Glutamatergic neuron (in vitro differentiated cells): Measurements from ENCODE around the gene PRKCA. TPM values are rescaled to one million over a fixed set of nuclear protein-coding genes. Genes with fewer than 3 reads are reported as not detected.

Experiments
- DNase-seq: peaks from one replicate; pipeline ENCODE4 v3.0.0; 2022
- H3K27ac Mint-ChIP-seq: one replicate; pipeline ENCODE4 v1.8.0; 2020; ENCODE audit warnings: mild to moderate bottlenecking, mixed read lengths, inconsistent platforms; ENCODE audit not compliant: unreplicated experiment
- H3K27me3 Mint-ChIP-seq: one replicate; pipeline ENCODE4 v1.8.0; 2020; ENCODE audit warnings: mild to moderate bottlenecking, moderate library complexity, mixed read lengths, inconsistent platforms; ENCODE audit not compliant: unreplicated experiment
- H3K36me3 Mint-ChIP-seq: one replicate; pipeline ENCODE4 v1.8.0; 2020; ENCODE audit warnings: mild to moderate bottlenecking, mixed read lengths, inconsistent platforms; ENCODE audit not compliant: unreplicated experiment
- H3K4me1 Mint-ChIP-seq: one replicate; pipeline ENCODE4 v1.8.0; 2020; ENCODE audit warnings: mild to moderate bottlenecking, low read depth, mixed read lengths, inconsistent platforms; ENCODE audit not compliant: unreplicated experiment
- H3K4me3 Mint-ChIP-seq: one replicate; pipeline ENCODE4 v1.8.0; 2020; ENCODE audit warnings: mild to moderate bottlenecking, mixed read lengths, inconsistent platforms; ENCODE audit not compliant: unreplicated experiment
- H3K9me3 Mint-ChIP-seq: one replicate; pipeline ENCODE4 v1.8.0; 2020; ENCODE audit warnings: mild to moderate bottlenecking, moderate library complexity, mixed read lengths, inconsistent platforms; ENCODE audit not compliant: unreplicated experiment
- CTCF ChIP-seq: fragments of 200-600 bp; sonication (generic); IDR thresholded peaks from one replicate; pipeline ENCODE4 v1.5.0; 2021; ENCODE audit not compliant: partially characterized antibody, unreplicated experiment
- total RNA-seq: library from RNA; stranded (reverse); fragmentation: NEBNext Ultra II Directional; extraction: Animal tissue kit (Norgen Biotek cat#: 25700); gene quantifications from one replicate; pipeline ENCODE4 v1.2.1, GENCODE V29; 2021; ENCODE audit not compliant: unreplicated experiment

PRKCA gene
- total RNA-seq, 1 donor from 2014 or later = 2.2 TPM

- Mint-ChIP-seq H3K4me1 (no peaks in the 10 kb centered on the region), H3K36me3 (no peaks in the 10 kb centered on the region), H3K27me3 (peaks cover 3% of the 10 kb centered on the region), H3K9me3 (no peaks in the 10 kb centered on the region), H3K4me3 (no peak overlapping the region), H3K27ac (no peak overlapping the region)
- no peak for TF ChIP-seq CTCF
- DNase-seq = no peak
Measured at GRCh38 chr17:66654764-66655163, 352.4 kb downstream of the PRKCA start.

GRCh38 chr17:66655461-66655860, 353.0 kb downstream of the PRKCA start:
- DNase-seq = no peak
- H3K4me3 Mint-ChIP-seq = no peak overlapping the region
- no peaks in the 10 kb centered on the region for H3K9me3 Mint-ChIP-seq
- H3K27me3 Mint-ChIP-seq = peaks cover 3% of the 10 kb centered on the region
- no peaks in the 10 kb centered on the region for H3K4me1 Mint-ChIP-seq
- TF ChIP-seq CTCF = no peak
- no peaks in the 10 kb centered on the region for H3K36me3 Mint-ChIP-seq
- no peak overlapping the region for H3K27ac Mint-ChIP-seq

GRCh38 chr17:66655861-66656260, 353.4 kb downstream of the PRKCA start:
- TF ChIP-seq CTCF = no peak
- Mint-ChIP-seq H3K4me3 (no peak overlapping the region), H3K4me1 (no peaks in the 10 kb centered on the region), H3K27me3 (peaks cover 1% of the 10 kb centered on the region), H3K36me3 (no peaks in the 10 kb centered on the region), H3K27ac (no peak overlapping the region), H3K9me3 (no peaks in the 10 kb centered on the region)
- no peak for DNase-seq

GRCh38 chr17:66661411-66662256, 359.2 kb downstream of the PRKCA start:
- DNase-seq = no peak

More at GRCh38 chr17:66661411-66662256, 359.2 kb downstream of the PRKCA start:
- Mint-ChIP-seq H3K27me3 (no peaks in the 10 kb centered on the region), H3K36me3 (no peaks in the 10 kb centered on the region), H3K9me3 (no peaks in the 10 kb centered on the region), H3K27ac (no peak overlapping the region), H3K4me1 (peaks cover under 1% of the 10 kb centered on the region), H3K4me3 (no peak overlapping the region)
- TF ChIP-seq CTCF = no peak
